GM10266 (cell line): ENCODE measurements around the gene CCN5.

Source experiments
- DNase-seq: peaks from one replicate; pipeline ENCODE4 v3.0.0; 2012; ENCODE audit errors: extremely low spot score
- CTCF ChIP-seq: IDR thresholded peaks from 2 replicates; pipeline ENCODE4 v1.5.1; 2012; ENCODE audit warnings: mild to moderate bottlenecking, low read depth; ENCODE audit not compliant: control insufficient read depth, insufficient read depth; ENCODE audit errors: missing control alignments

The CCN5 gene

GRCh38 chr20:44691424-44692423 is 23.4 kb upstream of the CCN5 start:
- DNase-seq = no peak
- no peak for TF ChIP-seq CTCF

- no peak for DNase-seq
Measured at GRCh38 chr20:44692932-44693480, 22.2 kb upstream of the CCN5 start.

GRCh38 chr20:44693627-44694026 is 21.5 kb upstream of the CCN5 start:
- no peak for TF ChIP-seq CTCF
- no peak for DNase-seq

More at GRCh38 chr20:44692932-44693480, 22.2 kb upstream of the CCN5 start:
- TF ChIP-seq CTCF = no peak

- TF ChIP-seq CTCF = no peak
- DNase-seq = no peak
Measured at GRCh38 chr20:44694159-44694558, 21.0 kb upstream of the CCN5 start.

GRCh38 chr20:44695295-44695673 is 19.9 kb upstream of the CCN5 start:
- DNase-seq = no peak
- no peak for TF ChIP-seq CTCF

- no peak for DNase-seq
- no peak for TF ChIP-seq CTCF
Measured at GRCh38 chr20:44695674-44696300, 19.4 kb upstream of the CCN5 start.
